AG09319 (cell line): ENCODE data around the gene SLAMF7.

Experiments used
- DNase-seq: peaks from one replicate; pipeline ENCODE4 v3.0.0-alpha.2; 2010; ENCODE audit warnings: low read depth; ENCODE audit errors: extremely low read depth
- CTCF ChIP-seq: IDR thresholded peaks from 2 replicates; pipeline ENCODE4 v1.5.1; 2011; ENCODE audit warnings: low read depth, mild to moderate bottlenecking, inconsistent platforms, low read length, moderate library complexity

SLAMF7 gene

GRCh38 chr1:160799641-160800040 lies 60.6 kb downstream of the SLAMF7 start:
- no peak for TF ChIP-seq CTCF

GRCh38 chr1:160800142-160800541 lies 61.1 kb downstream of the SLAMF7 start:
- TF ChIP-seq CTCF, result no peak
- DNase-seq, result no peak

More at GRCh38 chr1:160799641-160800040, 60.6 kb downstream of the SLAMF7 start:
- no peak for DNase-seq

- DNase-seq, result no peak
- TF ChIP-seq CTCF, result no peak
These were observed 61.8 kb downstream of the SLAMF7 start for GRCh38 chr1:160800645-160801408.

- TF ChIP-seq CTCF, result no peak
These were observed 63.0 kb downstream of the SLAMF7 start for GRCh38 chr1:160801836-160802580.

More at GRCh38 chr1:160801836-160802580, 63.0 kb downstream of the SLAMF7 start:
- no peak for DNase-seq
